NCI-H524 (cell line): ENCODE data around the gene ZNF714.
"Not testable (repeated sequence)": the region's sequence is repeated elsewhere in the genome, so short reads cannot be mapped to it uniquely, and the experiment has no call there.

ENCODE experiments used
- DNase-seq, 2 experiments: peaks; one replicate each; lab custom pipeline; 2025; lab: John Stamatoyannopoulos, UW

ZNF714 gene

GRCh38 chr19:21130097-21130775 is 48.2 kb downstream of the ZNF714 start:
- DNase-seq: no peak

GRCh38 chr19:21133633-21134032 is 51.6 kb downstream of the ZNF714 start:
- DNase-seq: no peak

GRCh38 chr19:21134934-21135366 is 52.9 kb downstream of the ZNF714 start:
- no peak for DNase-seq

GRCh38 chr19:21135433-21135832 is 53.4 kb downstream of the ZNF714 start:
- no peak for DNase-seq

- no peak for DNase-seq
Measured at GRCh38 chr19:21138130-21138529, 56.1 kb downstream of the ZNF714 start.

GRCh38 chr19:21141006-21141405 is 59.0 kb downstream of the ZNF714 start:
- not testable (repeated sequence) for DNase-seq

GRCh38 chr19:21141787-21142464 is 59.9 kb downstream of the ZNF714 start, which contains the start of gene ZNF431:
Gene ZNF431 (plus strand): TSS chr19:21142040. CDS start chr19:21142184, 144 bp downstream.
- DNase-seq: peak; percentile 97

GRCh38 chr19:21143428-21143827 is 61.4 kb downstream of the ZNF714 start:
- no peak for DNase-seq

- DNase-seq: no peak
Measured at GRCh38 chr19:21143854-21144253, 61.9 kb downstream of the ZNF714 start.

- DNase-seq: no peak
Measured at GRCh38 chr19:21147540-21147939, 65.5 kb downstream of the ZNF714 start.

- DNase-seq: no peak
Measured at GRCh38 chr19:21148681-21149080, 66.7 kb downstream of the ZNF714 start.

GRCh38 chr19:21149877-21150276 is 67.9 kb downstream of the ZNF714 start:
- no peak for DNase-seq

- DNase-seq: no peak
Measured at GRCh38 chr19:21151460-21151859, 69.5 kb downstream of the ZNF714 start.

GRCh38 chr19:21158523-21159135 is 76.6 kb downstream of the ZNF714 start:
- DNase-seq: no peak

- no peak for DNase-seq
Measured at GRCh38 chr19:21164541-21164940, 82.5 kb downstream of the ZNF714 start.

GRCh38 chr19:21166436-21166835 is 84.4 kb downstream of the ZNF714 start:
- DNase-seq: no peak
